GM18520 (cell line): Measurements from ENCODE around the gene P2RY6.
"Not testable (repeated sequence)": the region's sequence is repeated elsewhere in the genome, so short reads cannot be mapped to it uniquely, and the experiment has no call there.

Source experiments
- ATAC-seq: cut with Tn5 transposase; IDR thresholded peaks from one replicate; pipeline ENCODE4 v1.9.1; 2021; ENCODE audit not compliant: unreplicated experiment

The P2RY6 gene

GRCh38 chr11:73259406-73260126 lies 12.6 kb upstream of the P2RY6 start:
- no peak for ATAC-seq

DNA sequence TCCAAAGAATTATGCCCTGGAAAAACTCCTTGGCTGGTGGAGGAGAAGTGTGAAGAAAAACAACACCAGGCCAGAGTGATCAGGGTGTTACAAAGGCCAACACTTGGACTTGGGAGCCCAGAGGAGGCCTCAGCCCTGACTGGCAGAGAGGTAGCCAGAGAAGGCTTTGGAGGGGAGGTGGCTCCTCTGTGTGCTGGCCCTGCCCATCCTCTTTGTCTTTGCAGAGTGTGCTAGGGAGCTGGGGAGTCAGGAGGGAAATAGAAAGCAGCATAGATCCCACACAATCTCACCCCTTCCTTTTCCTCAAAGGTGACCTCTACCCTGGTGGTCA lies 12.0 kb upstream of the P2RY6 start:
- no peak for ATAC-seq

GRCh38 chr11:73262851-73263495 lies 9.2 kb upstream of the P2RY6 start:
- ATAC-seq, result no peak

DNA sequence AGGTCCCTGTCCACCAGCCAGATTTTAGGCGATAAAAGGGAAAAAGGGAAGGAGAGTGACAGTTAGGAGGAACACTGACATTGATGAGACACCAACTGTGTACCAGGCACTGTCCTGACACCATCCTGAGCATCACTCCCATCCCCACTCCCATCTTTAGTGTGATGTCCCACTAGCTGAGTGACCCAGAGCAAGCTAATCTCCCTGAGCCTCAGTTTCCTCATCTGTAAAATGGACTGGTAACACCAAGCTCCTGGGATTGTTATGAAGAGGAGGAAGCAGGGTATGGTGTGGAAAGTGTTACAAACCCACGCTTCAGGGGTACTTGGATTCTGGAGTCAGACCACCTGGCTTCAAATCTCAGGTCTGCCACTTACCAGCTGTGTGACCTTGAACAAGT lies 8.5 kb upstream of the P2RY6 start:
- no peak for ATAC-seq

DNA sequence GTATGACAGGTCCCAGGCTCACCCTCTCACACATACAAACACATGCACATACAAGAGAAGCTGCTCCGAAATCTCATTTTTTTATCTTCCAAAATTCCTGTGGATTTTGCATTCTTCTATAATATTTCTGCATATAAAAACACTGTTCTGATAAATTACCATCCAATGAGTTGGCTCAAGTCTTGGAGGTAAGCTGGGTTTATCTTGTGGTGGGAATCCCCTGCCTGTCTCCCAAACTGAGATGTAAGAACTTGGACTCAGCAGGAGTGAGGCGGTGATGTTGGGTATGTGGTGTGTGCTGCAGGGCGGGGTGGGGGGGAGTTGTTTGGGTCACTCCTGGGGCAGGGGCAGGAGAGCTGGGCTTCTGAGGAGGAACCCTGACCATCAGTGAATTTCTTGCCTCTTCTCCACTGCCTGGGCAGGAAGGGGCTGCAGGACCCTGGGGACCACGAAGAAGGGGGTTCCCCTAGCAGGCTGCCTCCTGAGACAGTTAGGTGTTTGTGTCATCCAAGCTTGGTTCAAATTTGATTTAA lies 6.8 kb upstream of the P2RY6 start:
- ATAC-seq, result no peak

- ATAC-seq, result no peak
Measured at GRCh38 chr11:73265853-73266645, 6.1 kb upstream of the P2RY6 start.

GRCh38 chr11:73266646-73267020 lies 5.5 kb upstream of the P2RY6 start:
- no peak for ATAC-seq

DNA sequence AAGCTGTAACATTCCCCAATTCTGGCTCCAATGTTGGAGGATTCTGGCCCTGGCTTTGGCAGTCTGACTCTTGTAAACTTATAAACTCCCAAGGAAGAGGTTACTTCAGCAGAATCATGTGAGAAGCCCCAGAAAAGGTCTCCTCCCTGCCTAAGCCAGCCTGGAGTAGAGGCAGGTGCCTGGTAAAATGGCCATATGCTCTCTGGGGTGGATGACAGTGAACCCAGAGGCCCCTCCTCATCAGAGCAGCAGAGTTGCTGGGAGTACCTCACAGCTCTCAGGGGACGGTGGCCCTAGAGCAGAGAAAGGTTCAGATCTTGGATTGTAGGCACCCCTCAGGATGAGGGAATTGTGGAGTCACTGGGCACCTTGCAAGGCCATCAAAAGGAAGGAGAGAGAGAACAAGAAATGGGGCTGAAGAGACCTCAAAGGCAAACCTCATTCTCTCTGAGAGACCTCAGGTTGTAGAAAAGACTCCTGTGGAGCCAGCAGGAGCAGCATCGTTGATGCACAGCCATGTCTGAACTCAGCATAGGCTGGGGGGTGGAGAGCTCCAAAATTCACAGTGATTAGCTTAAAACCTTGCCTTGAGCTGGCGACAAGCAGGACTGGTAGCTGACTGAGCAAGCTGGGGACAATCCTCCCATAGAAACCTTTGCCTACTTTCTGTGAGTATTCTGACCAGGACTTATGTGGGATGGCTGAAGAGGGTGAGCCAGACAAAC lies 4.9 kb upstream of the P2RY6 start:
- ATAC-seq, result no peak

DNA sequence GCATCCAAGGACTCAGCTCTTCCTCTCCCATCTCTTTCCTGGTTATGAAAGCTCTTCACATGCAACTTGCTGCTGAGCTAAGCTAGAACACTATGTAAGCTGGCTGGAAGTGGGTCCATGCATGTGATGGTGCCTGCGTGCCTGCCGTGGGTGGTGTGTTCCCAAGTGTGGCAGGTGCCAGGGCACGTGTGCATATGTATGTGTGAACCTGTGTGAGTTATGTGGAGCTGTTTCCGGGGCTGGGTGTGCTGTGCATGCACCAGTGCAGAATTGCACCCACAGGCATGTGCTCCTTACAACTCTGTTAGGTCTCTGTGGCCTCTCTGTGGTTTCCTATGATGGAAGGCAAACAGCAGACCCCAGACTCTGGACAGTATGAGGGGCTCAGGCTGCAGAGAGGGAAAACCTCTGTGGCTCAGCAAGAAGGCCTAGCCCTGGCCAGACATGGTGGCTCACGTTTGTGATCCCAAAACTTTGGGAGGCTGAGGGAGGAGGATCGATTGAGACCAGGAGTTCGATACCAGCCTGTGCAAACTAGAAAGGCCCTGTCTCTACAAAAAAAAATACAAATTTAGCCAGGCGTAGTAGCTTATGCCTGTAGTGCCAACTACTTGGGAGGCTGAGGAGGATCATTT lies 4.1 kb upstream of the P2RY6 start:
- ATAC-seq, result no peak

DNA sequence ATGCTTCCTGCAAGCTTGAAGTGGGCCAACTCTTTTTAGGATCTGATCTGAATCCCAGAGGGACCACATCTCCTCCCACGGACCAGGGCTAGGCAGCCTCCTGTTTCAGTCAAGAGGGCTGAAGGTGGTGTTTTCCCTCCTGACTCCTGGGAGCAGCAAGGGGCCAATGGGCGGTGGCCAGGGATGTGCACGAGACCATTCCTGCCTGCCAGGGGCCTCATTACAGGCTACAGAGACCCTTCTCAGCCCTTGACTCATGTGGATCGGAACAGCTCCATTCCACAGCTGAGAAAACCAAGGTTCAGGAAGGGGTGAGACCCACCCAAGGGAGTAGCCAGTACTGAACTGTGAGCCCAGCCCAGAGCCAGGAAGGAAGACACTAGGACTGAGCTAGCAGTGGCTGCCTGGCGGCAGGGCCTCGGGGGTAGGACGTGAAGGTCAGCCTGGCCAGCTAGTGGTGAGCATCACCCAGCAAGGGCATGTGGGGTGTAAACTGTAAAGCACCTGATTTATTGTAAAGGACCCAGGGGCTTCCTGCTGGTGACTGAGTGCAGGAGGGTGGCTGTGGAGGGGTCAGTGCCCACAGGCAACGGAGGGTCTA lies 3.4 kb upstream of the P2RY6 start:
- ATAC-seq, result no peak

DNA sequence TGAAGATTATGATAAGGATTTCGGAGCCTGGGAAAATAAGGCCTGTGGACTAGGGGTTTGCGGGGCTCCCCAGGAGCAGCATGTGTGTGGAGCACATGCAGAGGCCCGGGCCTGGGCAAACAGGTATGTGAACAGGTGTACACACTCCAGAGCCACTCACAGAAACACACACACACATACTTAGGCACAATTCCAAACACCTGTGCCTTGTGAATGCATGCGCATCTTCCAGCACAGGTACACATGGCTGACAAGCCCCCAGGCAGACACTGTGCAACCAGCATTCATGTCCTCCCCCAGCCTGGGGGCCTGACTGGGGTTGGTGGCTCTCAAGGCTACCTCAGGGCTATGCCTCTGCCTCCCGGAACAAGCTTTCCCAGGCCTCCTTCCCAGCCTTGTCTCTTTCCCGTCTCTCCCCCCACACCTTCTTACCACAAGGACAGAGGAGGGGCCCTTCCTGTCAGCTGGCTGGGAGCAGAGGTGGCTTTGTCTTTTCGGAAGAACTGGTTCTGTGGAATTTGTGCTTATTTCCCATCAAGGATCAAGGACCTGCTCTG lies 2.6 kb upstream of the P2RY6 start:
- no peak for ATAC-seq

DNA sequence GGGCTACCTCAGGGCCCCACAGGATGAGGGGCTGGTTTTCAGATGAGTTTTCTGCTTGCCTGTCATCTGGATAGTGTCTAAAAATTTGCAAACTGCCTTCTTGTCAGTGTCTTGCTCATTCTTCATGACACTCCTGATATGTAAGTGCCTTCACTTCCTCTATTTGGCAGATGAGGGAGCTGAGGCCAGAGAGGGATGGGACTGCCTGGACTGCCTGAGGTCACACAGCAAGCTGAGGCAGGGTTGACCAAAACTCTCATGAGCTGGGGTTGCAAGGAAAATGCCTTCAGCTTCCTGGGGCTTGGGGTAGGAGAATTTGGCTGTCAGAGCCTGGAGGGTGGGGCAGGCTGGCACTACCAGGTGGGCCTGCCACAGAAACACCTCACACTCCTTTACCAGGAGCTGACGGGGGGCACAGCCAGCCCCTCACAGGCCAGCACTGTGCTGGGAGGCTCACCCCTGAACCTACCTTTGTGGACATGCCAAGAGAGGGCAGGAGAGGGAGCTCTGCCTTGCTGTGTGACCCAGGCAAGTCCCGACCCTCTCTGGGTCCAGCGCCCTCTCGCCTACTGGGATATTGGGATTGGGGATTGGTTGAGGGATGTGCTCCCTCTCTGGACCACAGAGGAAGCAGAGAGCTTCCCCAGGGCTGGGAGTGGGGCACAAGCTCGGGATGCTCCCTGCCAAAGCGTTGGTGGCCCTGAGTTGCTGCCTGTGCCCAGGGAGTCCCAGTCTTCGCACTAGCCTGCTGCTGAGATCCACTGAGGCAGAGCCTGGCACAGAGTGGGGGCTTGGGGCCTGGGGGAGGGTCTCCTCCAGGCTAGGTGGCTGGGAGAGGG lies 1.9 kb upstream of the P2RY6 start:
- ATAC-seq, result no peak

- ATAC-seq, result no peak
Measured at GRCh38 chr11:73270855-73271477, 1.2 kb upstream of the P2RY6 start.

GRCh38 chr11:73271478-73271865 lies 666 bp upstream of the P2RY6 start:
- not testable (repeated sequence) for ATAC-seq

- ATAC-seq, result no peak
Measured at GRCh38 chr11:73272680-73273038, 521 bp downstream of the P2RY6 start.

DNA sequence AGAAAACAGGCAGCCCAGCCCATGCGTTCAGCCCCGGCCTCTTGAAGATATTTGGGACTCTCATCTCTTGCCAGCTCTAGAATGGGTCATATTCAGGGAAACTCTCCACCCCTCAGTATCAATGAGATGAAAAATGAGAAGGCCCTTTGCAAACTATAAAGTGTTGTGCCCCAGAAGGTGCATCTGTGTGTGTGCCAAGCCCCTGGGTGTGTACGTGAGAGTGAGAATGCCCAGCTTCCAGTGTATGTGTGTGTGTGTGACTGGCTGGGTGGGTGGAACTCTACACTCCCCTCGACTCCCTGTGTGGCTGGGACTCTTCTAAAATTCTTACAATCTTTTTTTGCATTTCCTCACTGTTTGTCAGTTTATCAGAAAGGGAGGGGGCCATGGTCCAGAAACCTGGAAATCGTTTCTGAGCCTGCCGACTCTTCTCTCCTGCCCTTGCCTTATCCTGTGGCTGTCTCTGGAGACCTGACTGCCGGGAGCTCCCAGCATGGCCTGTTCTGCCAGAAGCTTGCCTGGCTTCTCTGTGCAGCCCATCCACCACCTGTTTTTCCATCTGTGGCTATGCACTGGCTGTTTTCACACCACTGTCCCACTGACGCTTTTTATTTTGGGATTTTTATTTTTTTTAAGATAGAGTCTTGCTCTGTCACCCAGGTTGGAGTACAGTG lies 1.2 kb downstream of the P2RY6 start:
- ATAC-seq, result no peak

DNA sequence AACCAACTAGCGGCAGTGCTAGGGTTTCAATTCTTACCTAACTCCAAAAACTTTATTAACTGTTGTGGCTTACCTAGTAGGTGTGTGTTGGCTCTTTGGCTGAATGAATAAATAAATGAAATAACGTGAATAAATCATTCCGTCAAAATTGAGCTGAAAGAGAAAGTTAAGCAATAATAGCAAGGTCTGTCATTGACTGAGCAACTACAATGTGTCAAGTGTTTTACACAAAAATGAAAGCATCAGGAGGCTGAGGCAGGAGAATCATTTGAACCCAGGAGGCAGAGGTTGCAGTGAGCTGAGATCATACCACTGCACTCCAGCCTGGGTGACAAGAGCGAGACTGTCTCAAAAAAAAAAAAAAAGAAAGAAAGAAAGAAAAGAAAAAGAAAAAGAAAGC lies 2.1 kb downstream of the P2RY6 start:
- ATAC-seq, result not testable (repeated sequence)

GRCh38 chr11:73274722-73275380 lies 2.7 kb downstream of the P2RY6 start:
- no peak for ATAC-seq
